Endothelial cell of umbilical vein (primary cell): ENCODE data around the gene NEURL1B.

Experiments used
- CTCF ChIP-seq, 2 donors: IDR thresholded peaks; 1 replicate in 1 of 2; 2 replicates in 1 of 2; pipeline ENCODE4 v1.5.1; 2011; ENCODE audit warnings: low read length in 2 of 2, mild to moderate bottlenecking in 2 of 2, moderate library complexity in 2 of 2, control low read depth in 1 of 2, inconsistent platforms in 1 of 2, low read depth in 1 of 2; ENCODE audit not compliant: insufficient read depth in 1 of 2; ENCODE audit errors: extremely low read depth in 1 of 2
- FOS ChIP-seq: IDR thresholded peaks from 2 replicates; pipeline ENCODE4 v1.6.1; 2011; ENCODE audit warnings: mild to moderate bottlenecking, low read length, moderate library complexity, borderline replicate concordance; ENCODE audit not compliant: insufficient read depth
- JUN ChIP-seq: IDR thresholded peaks from 2 replicates; pipeline ENCODE4 v1.6.1; 2011; ENCODE audit warnings: borderline replicate concordance, low read depth; ENCODE audit not compliant: insufficient read length, insufficient read depth
- MAX ChIP-seq: IDR thresholded peaks from 2 replicates; pipeline ENCODE4 v1.6.1; 2011; ENCODE audit not compliant: insufficient read depth, insufficient read length
- MYC ChIP-seq: IDR thresholded peaks from one replicate; pipeline ENCODE4 v1.6.1; 2011; ENCODE audit warnings: mild to moderate bottlenecking, low read depth, low read length
- POLR2A ChIP-seq: IDR thresholded peaks from 2 replicates; pipeline ENCODE4 v1.6.1; 2012; ENCODE audit warnings: low read depth, mild to moderate bottlenecking, control low read depth, low read length
- POLR2AphosphoS5 ChIP-seq: IDR thresholded peaks from 2 replicates; pipeline ENCODE4 v1.6.1; 2012; ENCODE audit warnings: low read depth, mild to moderate bottlenecking, control low read depth, low read length, moderate library complexity; ENCODE audit not compliant: insufficient read depth

- TF ChIP-seq CTCF (IDR thresholded peaks at IDR 0.05; ENCODE audit: extremely low read depth in 1 of 2, insufficient read depth in 1 of 2, low read depth in 1 of 2, low read length in 2 of 2) (no peak), POLR2A (no peak), FOS (no peak), POLR2AphosphoS5 (no peak), MAX (no peak), JUN (no peak), MYC (no peak)
Measured at GRCh38 chr5:172624083-172624995, 16.7 kb upstream of the NEURL1B start.
